ENCODE data around the gene SEC61G.

The SEC61G gene

DNA sequence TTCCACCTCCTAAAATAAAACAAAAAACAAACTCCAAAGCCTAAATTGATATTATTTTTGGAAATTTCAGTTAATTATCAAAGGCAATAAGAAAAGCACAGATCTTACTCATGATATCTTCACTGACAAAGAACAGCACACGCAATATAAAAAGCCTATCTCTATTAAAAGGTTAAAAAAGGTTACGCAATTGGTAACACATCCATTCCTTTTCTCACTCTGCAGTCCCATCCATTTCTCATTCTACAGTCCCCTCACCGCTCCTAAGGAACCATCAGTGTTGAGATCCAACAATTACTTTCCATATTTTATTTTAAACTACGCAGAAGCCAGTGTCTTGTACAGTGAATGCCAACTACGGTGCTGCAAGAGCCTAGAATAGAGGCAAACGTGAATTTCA is 1.3 kb downstream of the SEC61G start:
- no peak for DNase-seq

DNA sequence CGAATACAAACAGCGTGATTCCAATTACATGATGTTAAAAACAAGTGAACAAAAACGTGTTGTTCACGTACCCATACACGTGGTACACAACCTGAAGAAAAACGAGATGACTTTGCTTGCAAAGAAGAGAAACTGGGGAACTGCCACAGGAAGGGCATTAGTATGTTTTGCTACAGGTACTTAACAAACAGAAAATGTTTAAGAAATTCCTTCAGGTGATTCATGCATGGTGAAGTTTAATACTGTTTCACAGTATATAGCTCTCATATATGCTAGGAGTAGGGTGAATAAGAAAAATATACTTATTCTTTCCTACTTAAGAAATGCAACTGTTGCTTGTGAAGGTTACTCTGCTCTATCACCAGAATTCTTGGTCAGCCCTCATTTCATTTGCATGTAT is 9.8 kb downstream of the SEC61G start:
- no peak for DNase-seq

DNA sequence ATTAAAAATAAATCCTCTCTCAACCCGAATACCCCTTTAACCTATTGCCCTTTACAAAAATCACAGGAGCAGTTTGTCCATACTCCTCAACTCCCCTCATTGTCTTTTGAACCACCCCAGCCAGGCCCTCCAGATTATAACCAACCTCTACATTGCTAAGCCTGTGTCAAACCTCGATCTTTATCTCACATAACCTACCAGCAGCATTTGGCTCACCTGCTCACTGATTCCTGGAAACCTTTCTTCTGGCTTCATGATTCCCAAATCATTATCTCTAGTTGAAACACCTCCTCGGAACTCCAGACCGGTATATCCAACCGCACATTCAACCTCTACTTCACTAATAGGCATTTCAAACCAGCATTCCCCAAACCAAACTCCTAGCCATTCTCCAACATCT is 11.8 kb downstream of the SEC61G start:
- DNase-seq, result no peak

DNA sequence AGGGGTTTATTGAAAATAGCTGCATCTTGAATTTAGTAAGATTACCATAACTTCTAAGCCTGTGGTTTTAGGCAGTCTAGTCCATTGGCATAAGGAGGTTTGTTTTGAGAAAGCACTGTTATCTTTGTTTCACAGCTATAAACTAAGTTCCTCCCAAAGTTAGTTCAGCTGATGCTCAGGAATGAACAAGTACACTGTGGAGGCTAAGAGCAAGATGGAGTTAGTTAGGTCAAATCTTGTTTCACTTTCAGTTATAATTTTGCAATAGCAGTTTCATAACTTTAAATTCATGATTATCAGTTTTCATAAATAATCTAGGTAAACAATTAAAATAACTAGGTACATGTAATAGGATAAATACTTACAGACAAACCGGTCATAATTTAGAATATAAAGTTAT is 15.4 kb downstream of the SEC61G start:
- DNase-seq, result no peak

DNA sequence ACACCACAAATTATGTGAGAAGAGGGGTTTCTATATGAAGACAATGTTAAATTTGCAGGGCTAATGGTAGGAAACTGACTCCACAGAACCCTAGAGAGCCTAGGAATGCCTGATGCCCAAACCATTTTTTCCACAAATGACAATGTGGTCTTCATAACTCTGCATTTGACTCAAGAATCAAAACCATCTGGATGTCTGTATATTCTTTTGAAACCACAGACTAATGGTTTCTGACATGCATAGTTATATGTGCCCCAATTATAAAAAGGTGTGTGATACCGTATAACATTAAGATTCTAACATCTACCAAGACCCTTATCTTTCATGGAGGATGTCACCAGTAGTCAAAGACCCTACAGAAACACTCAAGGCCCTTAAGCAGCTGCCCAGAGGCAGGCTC is 20.3 kb downstream of the SEC61G start:
- no peak for DNase-seq

DNA sequence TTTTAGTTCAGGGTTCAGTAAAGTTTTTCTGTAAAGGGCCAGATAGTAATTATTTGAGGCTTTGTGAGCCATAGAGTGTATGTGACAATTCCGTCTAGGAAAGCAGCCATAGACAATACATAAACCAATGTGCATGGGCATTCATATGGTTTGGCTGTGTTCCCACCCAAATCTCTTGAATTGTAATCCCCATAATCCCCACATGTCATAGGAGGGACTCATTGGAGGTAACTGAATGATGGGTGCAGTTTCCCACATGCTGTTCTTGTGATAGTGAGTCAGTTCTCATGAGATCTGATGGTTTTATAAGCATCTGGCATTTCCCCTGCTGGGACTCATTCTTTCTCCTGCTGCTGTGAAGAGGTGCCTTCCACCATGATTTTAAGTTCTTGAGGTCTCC is 29.9 kb downstream of the SEC61G start:
- DNase-seq, result no peak

DNA sequence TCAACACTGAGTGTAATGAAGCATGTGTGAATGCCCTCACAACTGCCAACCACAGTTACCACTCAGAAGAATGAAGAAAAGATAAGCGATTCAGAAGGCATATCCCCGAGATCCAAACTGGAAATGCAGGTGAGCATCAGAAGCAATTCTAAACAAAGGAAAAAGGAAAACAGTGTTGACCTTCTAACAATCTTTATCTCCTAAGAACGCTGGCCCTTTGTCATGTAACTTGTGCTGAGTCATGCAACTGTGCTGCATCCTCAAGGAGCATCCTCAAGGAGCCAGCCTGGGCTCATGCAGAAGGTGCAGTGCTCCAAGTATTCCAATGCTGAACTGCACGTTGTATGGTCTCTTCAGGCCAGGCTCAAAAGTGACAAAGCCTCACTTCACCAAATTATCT is 30.6 kb downstream of the SEC61G start:
- DNase-seq, result no peak

DNA sequence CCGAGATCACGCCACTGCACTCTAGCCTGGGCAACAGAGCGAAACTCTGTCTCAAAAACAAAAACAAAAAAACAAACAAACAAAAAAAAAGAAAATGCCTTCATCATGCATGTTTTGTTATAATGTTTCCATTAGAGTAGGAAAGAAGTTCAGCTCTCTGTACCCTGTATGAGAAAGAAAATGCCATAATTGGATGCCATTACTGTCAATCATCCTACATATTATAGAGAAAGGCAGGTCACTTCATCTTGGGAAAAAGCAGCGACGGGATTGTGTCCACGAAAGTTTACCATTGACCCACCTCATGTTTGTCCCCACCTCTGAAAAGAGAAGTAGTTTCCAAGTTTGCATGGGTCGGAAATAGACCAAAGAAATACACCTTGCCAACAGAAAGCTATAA is 33.8 kb downstream of the SEC61G start:
- no peak for DNase-seq

DNA sequence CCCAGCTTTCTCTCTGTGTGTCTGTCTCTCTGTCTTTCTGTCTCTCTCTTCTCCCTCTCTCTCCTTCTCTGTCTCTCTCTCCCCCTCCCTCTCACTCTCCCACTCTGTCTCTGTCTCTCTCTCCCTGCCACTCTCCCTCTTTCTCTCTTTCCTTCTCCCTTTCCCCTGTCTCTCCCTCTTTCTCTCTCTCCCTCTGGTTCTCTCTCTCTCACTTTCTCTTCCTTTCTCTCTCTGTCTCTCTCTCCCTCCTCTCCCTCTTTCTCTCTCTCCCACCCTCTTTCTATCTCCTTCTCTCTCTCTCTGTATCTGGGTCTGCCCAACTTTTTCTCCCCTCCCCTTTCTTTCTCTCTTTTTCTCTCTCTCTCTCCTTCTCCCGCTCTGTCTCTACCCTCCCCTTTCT is 36.5 kb downstream of the SEC61G start:
- DNase-seq, result no peak

DNA sequence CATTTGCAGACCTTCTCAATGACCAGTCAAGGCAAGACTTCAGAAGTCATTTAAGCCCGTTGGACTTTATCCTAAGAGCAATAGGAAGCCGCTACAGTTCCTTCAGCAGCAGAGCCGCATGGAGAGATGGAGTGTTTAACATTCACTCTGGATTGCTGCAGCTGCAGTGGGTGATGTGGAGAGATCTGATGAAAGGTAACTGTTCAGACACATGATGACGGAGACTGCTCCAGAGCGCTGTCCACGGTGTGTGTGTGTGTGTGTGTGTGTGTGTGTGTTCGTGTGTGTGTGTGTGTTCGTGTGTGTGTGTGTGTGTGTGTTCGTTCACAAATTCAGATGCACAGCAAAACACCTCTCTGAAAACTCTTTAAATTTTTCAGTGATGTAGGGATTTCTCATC is 37.0 kb downstream of the SEC61G start:
- DNase-seq, result no peak

DNA sequence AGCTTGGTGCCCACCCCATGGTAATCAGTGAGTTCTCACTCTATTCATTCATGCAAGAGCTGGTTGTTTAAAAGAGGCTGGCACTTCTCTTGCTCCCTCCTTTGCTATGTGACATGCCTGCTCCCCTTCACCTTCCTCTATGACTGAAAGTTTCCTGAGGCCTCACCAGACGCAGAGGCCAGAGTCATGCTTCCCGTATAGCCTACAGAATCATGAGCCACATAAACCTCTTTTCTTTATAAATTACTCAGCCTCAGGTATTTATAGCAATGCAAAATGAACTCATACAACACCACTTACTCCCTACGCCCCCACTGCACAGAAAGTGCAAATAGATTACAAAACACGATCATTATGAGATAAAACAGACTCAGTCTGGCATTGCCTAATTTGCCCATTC is 39.0 kb downstream of the SEC61G start:
- no peak for DNase-seq

DNA sequence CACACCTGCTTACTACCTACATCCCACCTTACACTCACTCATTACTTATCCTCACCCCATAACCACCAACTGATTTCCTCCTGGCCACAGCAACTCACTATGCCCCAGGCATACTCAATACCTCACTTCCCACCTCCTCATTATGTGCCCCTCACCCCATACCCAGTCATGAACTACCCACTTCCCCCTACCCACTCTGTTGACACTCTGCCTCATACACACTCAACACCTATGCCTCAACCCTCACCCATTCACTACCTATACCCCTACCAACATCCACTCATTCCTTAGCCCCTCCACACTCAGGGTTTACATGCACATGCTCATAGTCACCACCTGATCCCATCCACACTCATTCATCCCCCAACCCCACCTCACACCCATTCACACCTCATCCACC is 39.6 kb downstream of the SEC61G start:
- DNase-seq, result no peak

DNA sequence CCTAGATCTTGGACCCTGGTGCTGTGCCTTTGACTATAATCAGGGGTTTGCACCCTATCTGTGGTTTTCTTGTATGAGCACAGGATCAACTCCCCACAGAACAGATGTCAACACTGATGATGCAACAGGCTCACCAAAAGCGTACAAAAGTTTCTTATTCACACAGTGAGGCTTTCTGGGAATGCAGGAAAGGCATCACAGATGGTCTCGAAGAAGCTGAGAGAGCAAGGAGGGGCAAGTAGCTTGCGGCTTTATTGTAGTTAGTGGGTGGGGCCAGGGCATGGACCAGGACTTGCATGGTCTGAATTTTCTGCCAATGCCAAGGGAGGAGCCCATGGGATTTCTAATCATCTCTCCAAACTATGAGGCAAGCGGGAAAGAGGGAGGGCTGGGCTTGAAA is 46.2 kb downstream of the SEC61G start:
- peak; percentile 35 for DNase-seq

DNA sequence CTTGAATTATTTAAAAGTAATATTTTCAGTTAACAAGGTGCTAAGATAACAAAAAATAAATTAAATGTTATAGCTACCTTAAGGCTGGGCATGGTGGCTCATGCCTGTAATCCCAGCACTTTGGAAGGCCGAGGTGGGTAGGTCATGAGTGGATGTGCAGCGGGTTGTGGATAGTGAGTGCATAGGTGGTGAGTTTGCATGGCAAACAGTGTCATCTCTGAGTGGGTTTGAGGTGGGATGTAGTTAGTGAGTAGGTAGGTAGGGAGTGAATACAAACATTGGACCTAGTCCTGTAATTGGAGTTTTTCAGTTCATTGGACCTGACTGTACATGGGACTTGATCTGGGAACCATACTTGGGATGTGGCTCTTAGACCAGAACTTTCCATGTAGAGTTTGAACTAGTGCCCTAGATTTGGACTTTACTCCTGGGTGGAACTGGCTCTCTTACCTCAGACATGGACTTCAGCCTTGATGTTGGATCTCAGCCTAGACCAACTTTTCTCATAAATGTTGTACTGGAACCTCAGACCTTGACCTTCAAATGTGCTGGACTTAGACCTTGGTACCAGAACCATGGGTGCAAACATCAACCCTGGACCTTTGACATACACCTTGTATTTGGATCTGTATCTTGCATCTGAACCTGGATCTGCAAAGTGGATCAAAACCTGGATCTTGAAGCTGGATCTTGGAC is 47.0 kb downstream of the SEC61G start:
- DNase-seq, result no peak

DNA sequence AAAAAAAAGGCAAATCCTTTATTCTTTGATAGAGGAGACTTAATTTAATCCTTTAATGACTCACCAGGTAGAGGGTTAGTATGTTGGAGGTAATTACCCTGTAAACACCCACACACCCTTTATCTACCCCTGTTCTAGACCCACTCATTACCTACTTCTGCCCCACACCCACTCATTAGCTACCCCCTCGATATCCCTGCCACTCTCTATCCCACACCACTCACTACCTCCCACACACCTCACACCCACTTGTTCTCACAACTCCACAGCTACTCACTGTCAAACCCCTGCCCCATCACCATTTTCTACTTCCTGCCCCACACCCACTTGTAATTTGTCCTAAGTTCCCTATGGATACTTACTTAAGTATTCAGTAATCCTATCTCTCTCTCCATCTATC is 49.7 kb downstream of the SEC61G start:
- no peak for DNase-seq

DNA sequence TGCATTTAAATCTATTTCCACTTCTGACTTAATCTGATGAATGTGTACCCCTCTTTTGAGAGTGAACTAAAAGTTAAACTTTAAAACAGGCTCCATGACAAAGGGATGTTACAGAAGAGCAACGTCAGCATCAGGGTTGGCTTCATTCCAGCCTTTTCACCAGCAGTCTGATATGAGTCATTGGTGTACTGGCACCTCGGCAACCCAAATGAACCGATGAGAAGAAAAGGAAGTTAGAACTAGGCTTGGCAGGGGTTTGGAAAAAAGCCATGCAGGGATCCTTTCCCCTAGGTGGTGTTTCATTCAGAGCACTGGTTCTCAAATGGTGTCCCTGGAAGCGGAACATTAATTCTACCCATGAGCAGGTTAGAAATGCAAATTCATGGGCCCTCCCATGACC is 53.6 kb downstream of the SEC61G start:
- no peak for DNase-seq

DNA sequence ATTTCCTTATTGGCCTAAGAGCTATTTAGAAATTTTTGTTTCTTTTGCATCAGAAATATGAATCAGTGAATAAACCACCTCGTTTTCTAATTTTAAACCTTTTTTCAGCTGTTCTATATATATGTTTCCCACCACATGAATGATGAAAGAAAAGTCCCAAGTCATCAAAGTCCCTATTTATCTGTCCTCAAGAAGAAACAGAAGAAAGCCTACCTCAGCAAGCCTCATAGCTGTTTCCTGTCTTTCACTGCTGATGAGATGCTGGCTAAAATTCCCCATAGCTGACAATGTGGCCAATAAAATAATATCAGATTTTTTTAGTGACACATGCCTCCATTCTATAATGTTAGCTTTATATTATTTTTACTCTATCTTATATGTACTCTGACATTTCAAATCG is 54.2 kb downstream of the SEC61G start:
- DNase-seq, result no peak
